Hepatocyte (in vitro differentiated cells): Measurements from ENCODE around the gene ZFP64. TPM values are rescaled to one million over a fixed set of nuclear protein-coding genes. Genes with fewer than 3 reads are reported as not detected.

Experiments
- DNase-seq: peaks from one replicate; pipeline ENCODE4 v3.0.0-alpha.2; 2016; ENCODE audit warnings: low spot score
- H2AFZ ChIP-seq: fragments of 200-600 bp; sonication (generic); 2 replicates; pipeline ENCODE4 v1.6.0; 2016; ENCODE audit warnings: antibody characterized with exemption, mild to moderate bottlenecking
- H3K27ac ChIP-seq: fragments of 200-600 bp; sonication (generic); 2 replicates; pipeline ENCODE4 v1.5.1; 2016; ENCODE audit warnings: mild to moderate bottlenecking
- H3K27me3 ChIP-seq: fragments of 200-600 bp; sonication (generic); 2 replicates; pipeline ENCODE4 v1.6.1; 2016
- H3K36me3 ChIP-seq: fragments of 200-600 bp; sonication (generic); replicated peaks from 2 replicates; pipeline ENCODE4 v1.5.1; 2016; ENCODE audit warnings: low read depth; ENCODE audit not compliant: insufficient read depth
- H3K4me1 ChIP-seq: fragments of 200-600 bp; sonication (generic); 2 replicates; pipeline ENCODE4 v1.5.1; 2016; ENCODE audit warnings: mild to moderate bottlenecking, moderate library complexity; ENCODE audit not compliant: insufficient read depth
- H3K4me2 ChIP-seq: fragments of 200-600 bp; sonication (generic); 2 replicates; pipeline ENCODE4 v1.6.0; 2016
- H3K4me3 ChIP-seq: fragments of 200-600 bp; sonication (generic); 2 replicates; pipeline ENCODE4 v1.5.1; 2016; ENCODE audit warnings: mild to moderate bottlenecking
- H3K79me2 ChIP-seq: fragments of 200-600 bp; sonication (generic); 2 replicates; pipeline ENCODE4 v1.6.0; 2017; ENCODE audit warnings: mild to moderate bottlenecking
- H3K9me2 ChIP-seq: fragments of 200-600 bp; sonication (generic); replicated peaks from 2 replicates; pipeline ENCODE4 v1.6.0; 2017; ENCODE audit warnings: mild to moderate bottlenecking; ENCODE audit not compliant: insufficient read depth
- H3K9me3 ChIP-seq: fragments of 200-600 bp; sonication (generic); 2 replicates; pipeline ENCODE4 v1.5.1; 2016; ENCODE audit warnings: low read depth, mild to moderate bottlenecking
- H4K20me1 ChIP-seq: fragments of 200-600 bp; sonication (generic); 2 replicates; pipeline ENCODE4 v1.6.0; 2016; ENCODE audit warnings: mild to moderate bottlenecking; ENCODE audit not compliant: insufficient read depth, poor library complexity, severe bottlenecking
- CTCF ChIP-seq: fragments of 200-600 bp; sonication (generic); IDR thresholded peaks from 2 replicates; pipeline ENCODE4 v1.5.1; 2016; ENCODE audit warnings: antibody characterized with exemption, mild to moderate bottlenecking; ENCODE audit not compliant: poor library complexity
- EZH2 ChIP-seq: fragments of 200-600 bp; sonication (generic); IDR thresholded peaks from 2 replicates; pipeline ENCODE4 v1.6.1; 2016; ENCODE audit warnings: antibody characterized with exemption, mild to moderate bottlenecking, borderline replicate concordance
- EZH2phosphoT487 ChIP-seq: fragments of 200-600 bp; sonication (generic); IDR thresholded peaks from one replicate; pipeline ENCODE4 v1.6.1; 2018; ENCODE audit warnings: antibody characterized with exemption, mild to moderate bottlenecking, low read depth, moderate library complexity; ENCODE audit not compliant: unreplicated experiment, severe bottlenecking
- WGBS: methylation state at CpG from one replicate; pipeline ENCODE4 v1.1.6; 2016; ENCODE audit warnings: low lambda C conversion rate; ENCODE audit errors: missing lambda C conversion rate; 5-methylcytosine and 5-hydroxymethylcytosine counted together
- polyA plus RNA-seq: library from polyadenylated mRNA; unstranded; fragments of >200 nt; fragmentation: Nextera tagmentation; extraction: Ambion mirVana; gene quantifications from 2 replicates; pipeline ENCODE4 v1.2.1, GENCODE V29; 2016
- total RNA-seq: library from RNA; depleted of rRNA; stranded (reverse); fragments of >200 nt; gene quantifications from 2 replicates; pipeline ENCODE4 v1.2.3, GENCODE V29; 2014

ZFP64 gene
- total and polyA plus RNA-seq, 2 experiments from 2014 or later, result 9.3 to 10.0 TPM

- Histone ChIP-seq H3K27me3 (peaks cover 49% of the 10 kb centered on the region), H4K20me1 (no peaks in the 10 kb centered on the region), H3K4me2 (no peak overlapping the region), H3K27ac (no peak overlapping the region), H3K9me2 (no peaks in the 10 kb centered on the region), H3K36me3 (no peaks in the 10 kb centered on the region), H3K9me3 (no peaks in the 10 kb centered on the region), H2AFZ (no peak overlapping the region), H3K4me1 (peaks cover 22% of the 10 kb centered on the region), H3K4me3 (no peak overlapping the region), H3K79me2 (no peaks in the 10 kb centered on the region)
- DNase-seq, result no peak
- no peak for TF ChIP-seq EZH2phosphoT487
- TF ChIP-seq EZH2, result no peak
- 86% methylated on average over 4 of the region's 4 CpGs for WGBS
These were observed 89.0 kb downstream of the ZFP64 start for GRCh38 chr20:52102559-52102958.

GRCh38 chr20:52102126-52102525 lies 89.5 kb downstream of the ZFP64 start:
- Histone ChIP-seq H3K4me3 (no peak overlapping the region), H3K27ac (no peak overlapping the region), H3K4me2 (no peak overlapping the region), H3K79me2 (no peaks in the 10 kb centered on the region), H3K36me3 (no peaks in the 10 kb centered on the region), H4K20me1 (no peaks in the 10 kb centered on the region), H3K27me3 (peaks cover 49% of the 10 kb centered on the region), H3K9me2 (no peaks in the 10 kb centered on the region), H3K4me1 (peaks cover 22% of the 10 kb centered on the region), H3K9me3 (no peaks in the 10 kb centered on the region), H2AFZ (no peak overlapping the region)
- 83% methylated on average over 4 of the region's 4 CpGs for WGBS
- no peak for TF ChIP-seq EZH2
- no peak for TF ChIP-seq EZH2phosphoT487
- TF ChIP-seq CTCF, result no peak
- DNase-seq, result no peak
